Natural killer cell (primary cell): ENCODE data around the gene DCK. TPM values are rescaled to one million over a fixed set of nuclear protein-coding genes. Genes with fewer than 3 reads are reported as not detected.

Source experiments
- ATAC-seq, 3 donors: fragments of 150-1000 bp in 2 of 3; fragments of 200-7000 bp in 1 of 3; cut with Tn5 transposase; 1 replicate in 1 of 3; 2 replicates in 2 of 3; pipeline ENCODE4 v1.10.0; 2021; ENCODE audit warnings: mild to moderate bottlenecking in 2 of 3, moderate library complexity in 2 of 3
- DNase-seq, 2 donors: peaks; one replicate each; pipeline versions ENCODE4 v3.0.0 to v3.0.0-alpha.2; 2013 to 2021; ENCODE audit warnings: mixed read lengths in 1 of 2
- H3K27ac ChIP-seq: one replicate; pipeline ENCODE4 v1.5.1; 2013; ENCODE audit warnings: mild to moderate bottlenecking, low read length
- H3K27me3 ChIP-seq: one replicate; pipeline ENCODE4 v1.6.1; 2013; ENCODE audit warnings: low read length; ENCODE audit not compliant: control insufficient read depth, insufficient read depth
- H3K36me3 ChIP-seq: one replicate; pipeline ENCODE4 v1.6.1; 2013; ENCODE audit warnings: low read length; ENCODE audit not compliant: control insufficient read depth, insufficient read depth
- H3K4me1 ChIP-seq: one replicate; pipeline ENCODE4 v1.6.1; 2013; ENCODE audit warnings: low read length; ENCODE audit not compliant: control insufficient read depth, insufficient read depth
- H3K4me3 ChIP-seq: one replicate; pipeline ENCODE4 v1.5.1; 2013; ENCODE audit warnings: low read length
- H3K9me3 ChIP-seq: one replicate; pipeline ENCODE4 v1.6.1; 2013; ENCODE audit warnings: low read length; ENCODE audit not compliant: control insufficient read depth, insufficient read depth
- H3K27ac Mint-ChIP-seq, 2 donors: one replicate each; pipeline ENCODE4 v1.8.0; 2022; ENCODE audit warnings: mild to moderate bottlenecking in 2 of 2, mixed read lengths in 2 of 2, moderate library complexity in 1 of 2
- H3K27me3 Mint-ChIP-seq, 2 donors: one replicate each; pipeline ENCODE4 v1.8.0; 2022; ENCODE audit warnings: low read depth in 2 of 2, mixed read lengths in 2 of 2
- H3K36me3 Mint-ChIP-seq: one replicate; pipeline ENCODE4 v1.8.0; 2022; ENCODE audit warnings: mixed read lengths
- H3K4me1 Mint-ChIP-seq, 2 donors: one replicate each; pipeline ENCODE4 v1.8.0; 2022; ENCODE audit warnings: mixed read lengths in 2 of 2
- H3K4me3 Mint-ChIP-seq: one replicate; pipeline ENCODE4 v1.8.0; 2022; ENCODE audit warnings: mild to moderate bottlenecking, moderate library complexity, mixed read lengths
- H3K9me3 Mint-ChIP-seq, 2 donors: one replicate each; pipeline ENCODE4 v1.8.0; 2022; ENCODE audit warnings: mixed read lengths in 2 of 2
- CTCF ChIP-seq: fragments of 200-600 bp; IDR thresholded peaks from one replicate; pipeline ENCODE4 v1.8.0; 2022; ENCODE audit warnings: antibody characterized with exemption
- WGBS: methylation state at CpG from one replicate; pipeline ENCODE4 v1.1.7; 2013; ENCODE audit warnings: missing lambda C conversion rate; ENCODE audit not compliant: insufficient coverage; 5-methylcytosine and 5-hydroxymethylcytosine counted together
- intact Hi-C: fragments of 100-400 bp; cut with micrococcal nuclease; formaldehyde crosslinking; loops from one replicate; pipeline ENCODE4 v1.14.2; 2022
- total RNA-seq, 4 donors: library from RNA; stranded (reverse); fragments of 120-200 nt in 1 of 4; gene quantifications; one replicate each; pipeline versions ENCODE4 v1.2.3 to v1.2.4, GENCODE V29; 2013 to 2022

DCK gene
- total RNA-seq, 3 donors from 2014 or later (not counting 1 experiment from before 2014, with no cell fraction given), result 28.3 to 32.7 (median 29.5) TPM

DNA sequence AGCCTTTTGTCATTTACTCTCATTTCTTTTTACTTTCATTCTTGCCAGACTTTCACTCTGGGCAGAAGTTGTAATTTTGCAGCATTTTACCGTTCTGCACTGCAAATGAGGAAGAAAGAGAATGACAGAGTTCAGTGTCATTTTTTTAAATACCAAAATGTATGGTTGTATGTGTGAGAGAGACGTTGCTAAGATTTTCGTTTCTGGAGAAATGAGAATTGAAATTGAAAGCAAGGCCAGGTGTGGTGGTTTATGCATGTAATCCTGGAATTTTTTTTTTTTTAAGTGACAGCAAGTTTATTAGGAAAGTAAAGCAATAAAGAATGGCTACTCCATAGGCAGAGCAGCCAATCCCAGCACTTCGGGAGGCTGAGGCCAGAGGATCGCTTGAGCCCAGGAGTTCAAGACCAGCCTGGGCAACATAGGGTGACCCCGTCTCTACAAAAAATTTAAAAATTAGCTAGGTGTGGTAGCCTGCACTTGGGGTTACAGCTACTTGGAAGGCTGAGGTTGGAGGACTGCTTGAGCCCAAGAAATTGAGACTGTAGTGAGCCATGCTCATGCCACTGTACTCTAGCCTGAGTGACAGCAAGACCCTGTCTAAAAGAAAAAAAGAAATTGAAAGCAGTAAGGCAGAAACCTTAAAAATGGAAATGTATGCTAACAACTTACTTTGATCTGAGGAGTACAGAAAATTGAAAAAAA lies 12.9 kb downstream of the DCK start:
- no peaks in the 10 kb centered on the region for H3K9me3 ChIP-seq
- H3K4me1 ChIP-seq, result peaks cover 27% of the 10 kb centered on the region
- WGBS, result 34% methylated on average over 6 of the region's 6 CpGs
- H3K4me3 ChIP-seq, result no peak overlapping the region
- Mint-ChIP-seq H3K27ac (peak overlapping the region; percentile 90 to 92), H3K27me3 (no peaks in the 10 kb centered on the region), H3K4me1 (peaks cover 66 to 67% of the 10 kb centered on the region in 2 donors), H3K36me3 (peaks cover 15% of the 10 kb centered on the region), H3K9me3 (peaks cover 3% of the 10 kb centered on the region in 2 donors), H3K4me3 (peak overlapping the region; percentile 83)
- H3K27me3 ChIP-seq, result no peaks in the 10 kb centered on the region
- peaks cover 5% of the 10 kb centered on the region for H3K36me3 ChIP-seq
- TF ChIP-seq CTCF, result no peak
- peak overlapping the region; percentile 28 for H3K27ac ChIP-seq
- DNase-seq, result peak in 1 of 2 donors; percentile 38
- intact Hi-C loops, result no loop called here
- peak; percentile 26 to 70 (median 48) for ATAC-seq

GRCh38 chr4:71008196-71008595 lies 14.7 kb downstream of the DCK start:
- Mint-ChIP-seq H3K9me3 (no peaks in the 10 kb centered on the region), H3K4me1 (peaks cover 54 to 60% of the 10 kb centered on the region in 2 donors), H3K36me3 (peaks cover 8% of the 10 kb centered on the region), H3K27ac (peak overlapping the region; percentile 71 to 90), H3K27me3 (no peaks in the 10 kb centered on the region), H3K4me3 (no peak overlapping the region)
- Histone ChIP-seq H3K27ac (no peak overlapping the region), H3K36me3 (peaks cover 5% of the 10 kb centered on the region), H3K4me1 (peaks cover 27% of the 10 kb centered on the region), H3K4me3 (no peak overlapping the region), H3K27me3 (no peaks in the 10 kb centered on the region), H3K9me3 (no peaks in the 10 kb centered on the region)
- DNase-seq (no peak), ATAC-seq (no peak)
- TF ChIP-seq CTCF, result no peak
- 100% methylated on average over 2 of the region's 2 CpGs for WGBS
- intact Hi-C loops, result loop anchor here (2.0 kb wide), 2 partner anchors 13 to 407 kb away; no protein-coding TSS in a partner anchor

- Histone ChIP-seq H3K27me3 (no peaks in the 10 kb centered on the region), H3K9me3 (no peaks in the 10 kb centered on the region), H3K4me1 (peaks cover 23% of the 10 kb centered on the region), H3K27ac (no peak overlapping the region), H3K36me3 (peaks cover 5% of the 10 kb centered on the region), H3K4me3 (no peak overlapping the region)
- Mint-ChIP-seq H3K27ac (peak overlapping the region; percentile 71 to 90), H3K27me3 (no peaks in the 10 kb centered on the region), H3K4me3 (no peak overlapping the region), H3K4me1 (peaks cover 52 to 60% of the 10 kb centered on the region in 2 donors), H3K36me3 (peaks cover 8% of the 10 kb centered on the region), H3K9me3 (no peaks in the 10 kb centered on the region)
- intact Hi-C loops, result loop anchor here (2.0 kb wide), 2 partner anchors 14 to 408 kb away; no protein-coding TSS in a partner anchor
- 100% methylated on average over 1 of the region's 3 CpGs for WGBS
- no peak for TF ChIP-seq CTCF
- ATAC-seq (no peak), DNase-seq (no peak)
Measured at GRCh38 chr4:71009086-71009485, 15.6 kb downstream of the DCK start.
